Activated CD4-positive, alpha-beta T cell treated with anti-CD3 and anti-CD28 coated beads, Interleukin-2, amount 10 ng/mL, durations not matched to agents 24 days and 14 days (primary cell): Measurements from ENCODE around the gene OCRL. TPM values are rescaled to one million over a fixed set of nuclear protein-coding genes. Genes with fewer than 3 reads are reported as not detected.

Experiments used
- DNase-seq: peaks from one replicate; pipeline ENCODE4 v3.0.0; 2022
- H3K27ac Mint-ChIP-seq: one replicate; pipeline ENCODE4 v1.8.0; 2022; ENCODE audit warnings: mild to moderate bottlenecking, mixed read lengths
- H3K27me3 Mint-ChIP-seq: one replicate; pipeline ENCODE4 v1.8.0; 2022; ENCODE audit warnings: mixed read lengths
- H3K36me3 Mint-ChIP-seq: one replicate; pipeline ENCODE4 v1.8.0; 2022; ENCODE audit warnings: low read depth, mild to moderate bottlenecking, mixed read lengths
- H3K4me1 Mint-ChIP-seq: one replicate; pipeline ENCODE4 v1.8.0; 2021; ENCODE audit warnings: mixed read lengths
- H3K4me3 Mint-ChIP-seq: one replicate; pipeline ENCODE4 v1.8.0; 2022; ENCODE audit warnings: mild to moderate bottlenecking, moderate library complexity, mixed read lengths
- H3K9me3 Mint-ChIP-seq: one replicate; pipeline ENCODE4 v1.8.0; 2021; ENCODE audit warnings: mixed read lengths
- intact Hi-C: fragments of 100-400 bp; cut with micrococcal nuclease; formaldehyde crosslinking; loops from one replicate; pipeline ENCODE4 v1.15.1; 2023
- total RNA-seq: library from RNA; stranded (reverse); gene quantifications from 2 replicates; pipeline ENCODE4 v1.2.3, GENCODE V29; 2022

Gene OCRL
- total RNA-seq, 1 donor from 2014 or later, result 3.8 TPM

DNA sequence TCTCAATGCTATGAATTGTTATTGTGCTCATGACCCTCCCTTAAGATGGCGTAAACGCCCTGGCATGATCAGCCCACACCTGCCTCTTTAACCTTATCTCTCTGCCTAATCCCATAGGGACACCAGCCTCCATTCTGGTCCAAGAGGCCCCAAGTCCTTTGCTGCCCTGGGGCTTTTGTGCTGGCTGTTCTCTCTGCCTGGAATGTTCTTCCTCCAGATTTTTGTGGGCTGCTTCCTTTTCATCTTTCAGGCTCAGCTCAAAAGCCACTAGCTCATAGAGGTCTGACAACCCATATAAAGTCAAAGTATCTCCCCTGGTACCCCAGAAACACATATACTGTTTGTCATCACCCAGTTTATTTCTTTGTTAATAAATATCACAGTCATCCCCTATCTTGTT, 72.3 kb downstream of the OCRL start:
- H3K27me3 Mint-ChIP-seq, result no peaks in the 10 kb centered on the region
- no peak overlapping the region for H3K27ac Mint-ChIP-seq
- no peaks in the 10 kb centered on the region for H3K36me3 Mint-ChIP-seq
- peaks cover 6% of the 10 kb centered on the region for H3K4me1 Mint-ChIP-seq
- H3K9me3 Mint-ChIP-seq, result no peaks in the 10 kb centered on the region
- H3K4me3 Mint-ChIP-seq, result no peak overlapping the region
- intact Hi-C loops, result no loop called here
- no peak for DNase-seq

DNA sequence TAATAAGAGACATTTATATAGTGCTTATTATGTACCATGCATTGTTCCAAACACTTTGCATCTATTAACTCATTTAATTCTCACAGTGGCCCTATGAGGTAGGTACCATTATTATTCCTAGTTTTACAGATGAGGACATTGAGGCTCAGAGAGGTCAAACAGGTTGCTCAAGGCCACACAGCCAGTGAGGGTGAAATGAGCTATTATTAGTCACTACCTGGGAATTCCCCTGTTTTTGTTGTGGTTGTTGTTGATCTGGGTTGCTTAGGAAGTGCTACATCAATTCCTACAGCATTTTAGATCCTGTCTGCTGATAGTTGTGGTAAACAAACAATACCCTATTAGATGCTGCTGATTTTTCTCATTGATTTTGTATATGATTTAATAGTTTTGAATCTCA, 73.5 kb downstream of the OCRL start:
- Mint-ChIP-seq H3K27ac (no peak overlapping the region), H3K4me1 (peaks cover 6% of the 10 kb centered on the region)
- intact Hi-C loops, result no loop called here

DNA sequence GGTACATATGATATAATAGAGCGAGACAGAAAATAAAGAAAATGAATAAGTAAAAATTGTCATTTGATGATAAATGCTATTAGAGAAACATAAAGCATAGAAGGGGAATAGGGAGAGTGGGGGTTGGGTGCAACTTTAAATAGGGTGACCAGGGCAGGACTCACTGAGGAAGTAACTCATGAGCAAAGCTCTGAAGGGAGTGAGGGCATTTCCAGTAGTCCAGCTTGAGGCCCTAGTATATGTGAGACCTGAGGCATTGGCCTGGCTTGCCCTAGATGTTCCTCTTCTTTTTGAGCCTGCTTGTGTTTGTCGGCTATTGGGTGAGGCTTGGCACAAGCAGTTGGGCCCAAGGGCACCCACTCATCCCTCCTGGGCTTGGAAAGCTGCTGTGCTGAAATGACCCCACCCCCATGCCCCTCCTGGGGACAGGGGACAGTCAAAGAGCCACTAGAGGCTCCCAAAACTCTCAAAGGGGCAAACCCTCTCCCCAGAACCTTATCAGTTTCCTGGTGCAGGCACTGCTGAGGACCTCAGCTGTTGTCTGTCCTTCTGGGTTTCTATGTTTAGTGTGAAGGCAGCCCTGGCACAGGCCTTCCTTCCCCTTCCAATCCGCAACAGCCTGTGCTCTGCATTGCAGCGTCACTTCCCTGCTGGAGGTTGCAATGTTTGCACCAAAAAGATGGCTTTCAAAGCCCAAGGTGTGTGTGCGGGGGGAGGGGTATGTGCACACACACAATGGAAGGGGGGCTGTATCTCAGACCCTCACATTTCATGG, 74.6 kb downstream of the OCRL start:
- Mint-ChIP-seq H3K36me3 (no peaks in the 10 kb centered on the region), H3K4me1 (peaks cover 6% of the 10 kb centered on the region), H3K9me3 (no peaks in the 10 kb centered on the region), H3K27ac (no peak overlapping the region), H3K27me3 (no peaks in the 10 kb centered on the region), H3K4me3 (no peak overlapping the region)
- no peak for DNase-seq
- intact Hi-C loops, result no loop called here

More for the DNA sequence above, 73.5 kb downstream of the OCRL start:
- DNase-seq, result peak; percentile 67
- Mint-ChIP-seq H3K9me3 (no peaks in the 10 kb centered on the region), H3K4me3 (no peak overlapping the region), H3K27me3 (no peaks in the 10 kb centered on the region), H3K36me3 (no peaks in the 10 kb centered on the region)

DNA sequence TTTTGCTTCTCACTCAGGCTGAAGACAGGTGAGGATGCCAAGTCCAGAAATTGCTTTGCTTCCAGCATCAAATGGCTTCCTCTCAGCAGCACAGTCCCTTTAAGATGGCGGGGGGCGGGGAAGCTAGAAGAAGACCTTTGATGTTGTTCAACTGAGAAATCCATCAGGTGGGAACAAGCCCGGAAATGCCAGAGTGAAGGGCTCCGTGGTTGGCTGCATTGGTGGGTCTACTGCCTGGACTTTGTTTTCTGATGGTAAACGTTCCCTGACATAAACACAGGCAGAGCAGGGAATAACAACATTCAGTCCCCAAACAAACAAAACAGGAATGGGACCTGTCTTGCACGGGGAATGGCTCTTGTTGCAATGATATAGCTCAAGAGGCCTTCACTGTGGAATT, 77.4 kb downstream of the OCRL start:
- no peaks in the 10 kb centered on the region for H3K36me3 Mint-ChIP-seq
- peaks cover 6% of the 10 kb centered on the region for H3K4me1 Mint-ChIP-seq
- no peaks in the 10 kb centered on the region for H3K9me3 Mint-ChIP-seq
- no peak overlapping the region for H3K27ac Mint-ChIP-seq
- DNase-seq, result no peak
- H3K4me3 Mint-ChIP-seq, result no peak overlapping the region
- no peaks in the 10 kb centered on the region for H3K27me3 Mint-ChIP-seq
- intact Hi-C loops, result no loop called here

DNA sequence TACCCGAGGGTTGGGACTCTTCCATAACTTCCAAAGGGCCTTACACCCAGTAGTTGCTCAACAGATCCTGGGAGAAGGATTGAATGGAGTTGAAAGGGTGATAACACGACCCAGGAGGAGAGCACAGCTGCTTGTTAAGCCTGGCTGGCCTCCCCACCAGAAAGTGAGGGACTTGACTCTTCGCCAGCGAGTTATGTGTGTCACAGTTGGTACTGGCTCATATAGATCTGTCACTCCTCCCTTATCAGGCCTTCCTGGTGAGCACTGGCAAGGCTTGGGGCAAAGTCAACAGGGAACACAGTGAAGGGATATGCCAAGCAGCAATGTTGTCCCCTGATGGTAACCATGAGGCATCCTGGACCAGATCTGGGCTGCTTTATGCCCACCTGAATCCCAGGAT, 78.9 kb downstream of the OCRL start:
- Mint-ChIP-seq H3K27ac (no peak overlapping the region), H3K27me3 (no peaks in the 10 kb centered on the region), H3K4me1 (peaks cover 2% of the 10 kb centered on the region), H3K4me3 (no peak overlapping the region), H3K36me3 (no peaks in the 10 kb centered on the region), H3K9me3 (no peaks in the 10 kb centered on the region)
- DNase-seq, result no peak
- intact Hi-C loops, result no loop called here

DNA sequence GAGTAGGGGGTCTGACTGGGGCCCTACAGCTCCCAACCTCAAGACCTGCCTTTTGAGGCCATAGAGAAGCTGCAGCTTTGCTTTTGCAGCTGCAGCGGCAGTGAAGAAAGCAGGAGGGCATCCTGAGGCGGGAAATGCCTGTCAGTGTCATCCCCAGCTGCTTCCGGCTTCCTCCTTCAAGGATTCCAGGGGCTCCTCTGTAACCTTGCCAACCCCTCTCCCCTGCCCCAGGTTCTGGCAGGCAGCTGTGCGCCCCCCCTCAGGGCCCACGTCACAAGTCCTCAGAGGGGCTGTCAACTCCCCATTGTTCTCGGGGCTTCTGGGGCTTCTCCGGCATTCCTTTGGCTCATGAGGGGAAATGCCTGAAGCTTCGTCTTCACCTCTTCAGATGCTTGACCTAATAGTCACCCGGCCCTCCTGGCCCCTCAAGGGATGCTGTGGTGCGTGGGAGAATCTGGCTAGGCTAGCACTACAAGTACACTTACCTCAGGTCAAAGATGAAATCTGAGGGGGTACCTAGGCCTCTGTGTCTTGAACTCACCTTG, 82.8 kb downstream of the OCRL start:
- Mint-ChIP-seq H3K27me3 (peaks cover 7% of the 10 kb centered on the region), H3K27ac (no peak overlapping the region), H3K9me3 (no peaks in the 10 kb centered on the region)

DNA sequence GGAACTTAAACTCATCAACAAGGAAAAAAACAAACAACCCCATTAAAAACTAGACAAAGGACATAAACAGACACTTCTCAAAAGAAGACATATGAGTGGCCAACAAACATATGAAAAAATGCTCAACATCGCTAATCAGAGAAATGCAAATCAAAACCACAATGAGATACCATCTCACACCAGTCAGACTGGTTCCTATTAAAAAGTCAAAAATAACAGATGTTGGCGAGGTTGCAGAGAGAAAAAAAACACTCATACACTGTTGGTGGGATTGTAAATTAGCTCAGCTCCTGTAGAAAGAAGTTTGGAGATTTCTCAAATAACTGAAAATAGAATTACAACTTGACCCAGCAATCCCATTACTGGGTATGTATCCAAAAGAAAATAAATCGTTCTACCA, 86.0 kb downstream of the OCRL start:
- Mint-ChIP-seq H3K9me3 (no peaks in the 10 kb centered on the region), H3K4me3 (no peak overlapping the region), H3K27me3 (peaks cover 7% of the 10 kb centered on the region), H3K36me3 (no peaks in the 10 kb centered on the region), H3K4me1 (peaks cover 2% of the 10 kb centered on the region), H3K27ac (no peak overlapping the region)
- intact Hi-C loops, result no loop called here
- no peak for DNase-seq

More for the DNA sequence above, 82.8 kb downstream of the OCRL start:
- no peak overlapping the region for H3K4me3 Mint-ChIP-seq
- no peak for DNase-seq
- H3K36me3 Mint-ChIP-seq, result no peaks in the 10 kb centered on the region
- peaks cover 2% of the 10 kb centered on the region for H3K4me1 Mint-ChIP-seq
- intact Hi-C loops, result no loop called here

DNA sequence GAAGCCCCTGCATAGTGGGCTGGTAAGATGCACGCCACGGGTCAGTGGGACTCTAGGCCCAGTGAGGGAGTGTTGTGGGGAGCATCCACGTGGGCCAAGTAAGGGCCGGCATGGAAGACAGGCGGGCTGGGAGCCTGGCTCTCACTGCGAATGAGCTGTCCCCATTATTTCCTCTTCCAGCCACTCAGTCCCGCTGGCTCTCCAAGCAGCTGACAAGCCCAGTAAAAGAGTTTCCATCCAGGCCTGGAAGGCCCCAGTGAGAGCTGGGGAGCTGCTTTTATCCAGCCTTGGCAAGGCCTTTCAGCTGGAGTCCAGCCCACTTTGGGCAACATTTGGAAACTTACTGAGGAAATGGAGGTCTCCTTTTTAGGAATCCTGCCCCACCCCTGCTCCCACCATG, 89.8 kb downstream of the OCRL start:
- Mint-ChIP-seq H3K4me3 (no peak overlapping the region), H3K27ac (no peak overlapping the region), H3K36me3 (no peaks in the 10 kb centered on the region), H3K4me1 (peaks cover 2% of the 10 kb centered on the region), H3K9me3 (no peaks in the 10 kb centered on the region), H3K27me3 (peaks cover 7% of the 10 kb centered on the region)
- DNase-seq, result no peak
- intact Hi-C loops, result loop anchor here (10.0 kb wide), 1 partner anchor 275 kb away; the partner anchor contains the start of gene UTP14A

DNA sequence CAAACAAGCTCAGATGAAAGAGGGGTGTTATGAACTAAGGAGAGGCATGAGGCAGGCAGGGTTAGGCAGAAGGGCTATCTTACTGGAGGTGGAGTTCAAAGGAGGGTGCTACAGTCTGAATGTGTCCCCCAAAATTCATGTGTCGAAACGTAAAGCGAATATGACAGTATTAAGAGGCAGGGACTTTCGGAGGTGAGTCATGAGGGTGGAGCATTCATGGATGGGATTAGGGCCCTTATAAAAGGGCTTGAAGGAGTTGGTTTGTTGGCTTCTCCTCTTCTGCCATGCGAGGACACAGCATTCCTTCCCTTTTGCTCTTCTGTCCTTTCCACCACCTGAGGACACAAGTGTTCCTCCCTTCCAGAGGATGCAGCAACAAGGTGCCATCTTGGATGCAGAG, 91.8 kb downstream of the OCRL start:
- Mint-ChIP-seq H3K36me3 (no peaks in the 10 kb centered on the region), H3K4me3 (no peak overlapping the region), H3K27ac (no peak overlapping the region), H3K27me3 (no peaks in the 10 kb centered on the region), H3K9me3 (no peaks in the 10 kb centered on the region), H3K4me1 (no peaks in the 10 kb centered on the region)
- no peak for DNase-seq
- intact Hi-C loops, result loop anchor here (10.0 kb wide), 1 partner anchor 273 kb away; the partner anchor contains the start of gene UTP14A

DNA sequence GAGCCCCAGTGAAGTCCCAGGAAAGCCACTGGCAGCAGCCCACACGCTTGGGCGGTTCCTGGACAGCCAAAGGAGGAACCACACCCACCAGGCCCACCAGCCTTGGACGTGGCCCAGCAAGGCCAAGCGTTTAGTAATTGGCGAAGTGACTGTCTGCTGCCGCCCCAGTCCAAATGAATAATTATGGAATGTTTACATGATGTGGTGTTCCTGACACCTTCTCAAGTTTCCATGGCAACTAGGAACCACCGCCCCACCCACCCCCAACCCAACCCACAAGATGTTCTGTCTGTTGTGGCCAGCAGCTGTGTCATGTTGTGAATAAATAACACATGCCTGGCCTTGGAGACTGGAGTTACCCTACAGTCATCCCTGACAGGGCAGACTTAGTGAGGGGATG, 92.4 kb downstream of the OCRL start:
- Mint-ChIP-seq H3K4me3 (no peak overlapping the region), H3K9me3 (no peaks in the 10 kb centered on the region), H3K27ac (no peak overlapping the region), H3K4me1 (peaks cover under 1% of the 10 kb centered on the region), H3K27me3 (no peaks in the 10 kb centered on the region), H3K36me3 (no peaks in the 10 kb centered on the region)
- DNase-seq, result no peak
- intact Hi-C loops, result loop anchor here (10.0 kb wide), 1 partner anchor 272 kb away; the partner anchor contains the start of gene UTP14A

DNA sequence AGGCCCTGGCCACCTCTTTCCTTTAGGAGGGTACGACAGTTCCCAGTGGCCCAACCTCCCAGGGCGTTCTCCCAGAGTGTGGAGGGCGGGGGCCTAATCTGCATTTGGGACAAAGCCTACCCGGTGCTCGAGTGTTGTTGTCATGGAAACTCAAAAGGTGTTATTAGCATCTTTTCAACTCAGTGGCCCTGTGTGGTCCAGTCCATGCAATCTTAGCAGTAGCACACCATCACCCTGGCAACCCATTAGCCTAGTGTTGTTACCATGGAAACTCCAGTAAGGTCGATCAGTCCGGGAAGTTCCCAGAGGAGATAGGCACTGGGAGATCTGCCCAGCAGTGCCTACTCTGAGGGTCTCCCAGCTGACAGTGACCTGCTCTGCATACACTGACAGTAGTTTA, 94.5 kb downstream of the OCRL start:
- H3K27me3 Mint-ChIP-seq, result no peaks in the 10 kb centered on the region
- peaks cover 5% of the 10 kb centered on the region for H3K4me1 Mint-ChIP-seq
- DNase-seq, result no peak
- no peak overlapping the region for H3K27ac Mint-ChIP-seq
- H3K4me3 Mint-ChIP-seq, result no peak overlapping the region
- intact Hi-C loops, result loop anchor here (10.0 kb wide), 1 partner anchor 270 kb away; the partner anchor contains the start of gene UTP14A
- no peaks in the 10 kb centered on the region for H3K36me3 Mint-ChIP-seq
- no peaks in the 10 kb centered on the region for H3K9me3 Mint-ChIP-seq

DNA sequence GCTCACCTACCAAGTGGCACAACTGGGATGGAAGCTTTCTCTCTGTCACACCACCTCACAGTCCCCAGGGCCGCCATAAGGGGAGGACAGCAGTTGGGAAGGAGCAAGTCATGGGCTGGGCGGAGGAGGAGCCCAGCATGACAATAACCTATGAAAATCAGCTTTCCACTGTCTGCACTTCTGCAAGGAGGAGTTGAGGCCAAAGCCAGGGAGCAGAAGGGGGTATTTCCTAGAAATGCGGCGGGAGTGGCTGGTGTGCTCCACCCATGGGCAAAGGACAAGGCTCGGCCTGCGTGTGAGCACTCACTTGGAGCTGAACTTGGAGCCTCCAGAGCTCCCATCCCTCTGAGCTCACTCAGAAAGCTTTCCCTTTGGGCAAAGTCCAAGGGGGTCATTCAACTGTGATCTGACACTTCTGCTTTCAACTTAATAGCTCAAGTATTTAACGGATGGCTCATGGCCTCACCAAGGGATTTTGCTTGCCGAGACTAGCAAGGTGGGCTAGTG, 96.2 kb downstream of the OCRL start:
- intact Hi-C loops, result loop anchor here (2.0 to 10.0 kb wide), 2 partner anchors 89 to 269 kb away; partner anchors contain the start of gene UTP14A

DNA sequence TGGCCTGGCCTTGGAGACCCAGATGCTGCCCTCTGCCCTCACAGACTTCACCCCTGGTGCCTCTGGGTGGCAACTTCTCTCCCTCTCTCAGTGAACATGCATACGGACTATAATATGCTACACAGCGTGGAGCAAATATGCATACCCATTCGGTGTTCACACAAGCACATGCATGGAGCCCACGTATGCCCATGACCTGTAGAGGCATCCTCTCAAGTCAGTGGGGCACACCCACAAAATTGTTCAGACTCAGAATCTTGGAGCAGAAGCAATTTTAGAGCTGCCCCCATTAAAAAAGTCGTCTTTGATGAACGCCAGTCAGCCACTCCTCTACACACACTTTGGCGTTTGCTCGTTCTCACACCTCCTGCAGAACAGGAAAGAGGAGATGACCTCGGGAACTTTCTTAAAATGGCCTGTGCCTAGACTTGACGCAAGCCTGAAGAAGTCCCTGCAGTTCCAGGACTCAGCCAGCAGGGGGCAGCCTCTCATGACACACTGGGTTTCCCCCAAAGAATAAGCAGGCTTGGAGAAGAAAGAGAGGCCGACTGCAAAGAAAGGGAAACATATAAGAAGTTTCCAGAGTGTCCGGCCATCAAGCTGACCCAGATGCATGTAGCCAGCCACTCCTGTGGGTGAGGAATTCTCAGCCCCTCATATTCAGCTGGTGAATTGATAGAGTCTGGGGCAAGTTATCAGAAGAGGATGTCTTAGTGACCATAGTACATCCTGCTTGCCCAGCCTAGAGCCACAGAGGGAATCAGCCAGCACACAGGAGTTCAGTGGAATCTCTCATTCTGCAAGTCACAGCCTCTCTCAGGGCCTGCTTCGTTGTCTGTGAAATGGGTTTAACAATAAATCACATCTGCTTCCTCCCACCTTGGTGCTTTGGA, 97.4 kb downstream of the OCRL start:
- Mint-ChIP-seq H3K4me3 (no peak overlapping the region), H3K4me1 (peaks cover 5% of the 10 kb centered on the region), H3K27ac (no peak overlapping the region), H3K36me3 (no peaks in the 10 kb centered on the region), H3K9me3 (no peaks in the 10 kb centered on the region), H3K27me3 (no peaks in the 10 kb centered on the region)
- DNase-seq, result peak; percentile 90
- intact Hi-C loops, result loop anchor here (1.0 to 10.0 kb wide), 3 partner anchors 87 to 267 kb away; partner anchors contain the start of gene UTP14A

More for the DNA sequence above, 96.2 kb downstream of the OCRL start:
- no peak overlapping the region for H3K4me3 Mint-ChIP-seq
- no peaks in the 10 kb centered on the region for H3K9me3 Mint-ChIP-seq
- no peaks in the 10 kb centered on the region for H3K27me3 Mint-ChIP-seq
- H3K4me1 Mint-ChIP-seq, result peaks cover 5% of the 10 kb centered on the region
- no peaks in the 10 kb centered on the region for H3K36me3 Mint-ChIP-seq
- no peak for DNase-seq
- H3K27ac Mint-ChIP-seq, result no peak overlapping the region
